Eye (tissue), 1 donor: ENCODE data around the gene UMAD1.
"Not testable (repeated sequence)": the region's sequence is repeated elsewhere in the genome, so short reads cannot be mapped to it uniquely, and the experiment has no call there.

Source experiments
- DNase-seq: peaks from one replicate; pipeline ENCODE4 v3.0.0-alpha.2; 2015

Gene UMAD1

GRCh38 chr7:7653593-7654187 lies 13.1 kb downstream of the UMAD1 start:
- peak; percentile 34 for DNase-seq

DNA sequence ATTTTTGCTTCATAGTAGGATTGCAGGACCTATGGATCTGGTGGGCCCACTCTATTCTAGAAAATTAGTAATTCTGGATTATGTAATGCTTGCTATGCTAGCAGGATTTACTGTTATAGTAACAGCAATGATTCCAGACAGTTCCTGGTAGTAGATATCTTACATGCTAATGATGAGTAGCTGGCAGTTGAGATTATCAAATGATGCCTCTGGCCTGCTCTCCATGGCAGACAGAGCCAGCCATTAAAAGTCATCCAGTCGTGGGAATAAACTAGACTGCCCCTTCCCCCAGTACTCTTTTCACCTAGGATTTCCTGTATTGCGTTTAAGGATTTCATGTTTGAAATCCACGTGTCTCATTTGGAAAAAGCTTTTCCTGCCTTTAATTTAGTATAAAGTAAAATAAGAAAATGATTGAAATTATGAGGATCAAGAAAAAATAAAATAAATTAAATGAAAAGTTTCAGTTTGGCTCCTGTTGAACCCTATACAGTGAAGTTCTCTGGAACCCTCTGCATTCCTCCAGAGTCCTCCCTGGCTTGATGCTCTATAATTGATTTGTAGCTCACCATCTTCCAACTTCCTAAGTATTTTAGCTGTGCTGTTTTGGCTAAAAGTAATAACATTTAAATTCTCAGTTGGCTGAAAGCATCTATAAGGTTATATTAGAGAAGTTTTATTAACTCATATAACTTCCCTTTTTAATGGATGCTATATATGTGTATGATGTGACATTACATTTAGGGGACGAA lies 14.6 kb downstream of the UMAD1 start:
- DNase-seq: no peak

GRCh38 chr7:7656459-7656858 lies 15.9 kb downstream of the UMAD1 start:
- not testable (repeated sequence) for DNase-seq

- DNase-seq: no peak
These were observed 22.0 kb downstream of the UMAD1 start for GRCh38 chr7:7662527-7662926.

DNA sequence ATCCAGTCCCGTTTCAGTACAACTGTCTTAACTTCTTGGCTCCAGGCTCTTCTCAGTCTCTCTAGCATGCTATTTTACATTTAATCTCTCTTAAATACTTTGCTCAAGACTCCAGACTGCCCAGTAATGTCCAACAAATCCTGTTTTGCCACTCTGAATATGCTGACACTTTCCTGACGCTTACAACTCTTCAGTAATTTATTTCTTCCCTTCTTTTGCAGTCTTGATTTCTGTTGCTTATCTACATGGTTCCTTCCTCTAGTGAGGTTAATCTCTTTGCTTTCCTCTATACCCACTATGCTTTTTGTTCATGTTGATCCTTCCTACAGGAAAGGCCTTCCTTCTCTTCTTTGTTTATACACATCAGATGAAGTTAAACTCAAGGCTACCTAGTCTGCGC lies 23.7 kb downstream of the UMAD1 start:
- DNase-seq: no peak

GRCh38 chr7:7665031-7665430 lies 24.5 kb downstream of the UMAD1 start:
- DNase-seq: no peak

- DNase-seq: no peak
These were observed 26.6 kb downstream of the UMAD1 start for GRCh38 chr7:7667187-7667586.

DNA sequence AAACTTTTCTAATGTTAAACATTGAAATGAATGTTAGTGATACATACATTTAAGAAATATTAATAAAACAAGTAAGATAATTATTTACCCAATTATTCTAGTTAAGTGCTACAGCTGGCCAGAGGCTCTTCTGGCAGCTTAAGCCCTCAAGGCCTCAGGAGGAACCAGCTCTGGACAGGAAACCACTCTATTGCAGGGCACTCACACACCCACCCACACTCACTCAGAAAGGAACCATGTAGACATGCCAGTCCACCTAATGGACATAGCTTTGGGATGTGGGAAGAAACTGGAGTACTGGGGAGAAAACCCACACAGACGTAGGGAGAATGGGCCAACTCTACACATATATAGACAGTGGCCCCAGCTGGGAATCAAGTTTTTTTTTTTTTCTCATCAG lies 28.2 kb downstream of the UMAD1 start:
- no peak for DNase-seq

- DNase-seq: no peak
These were observed 29.9 kb downstream of the UMAD1 start for GRCh38 chr7:7670490-7670889.

DNA sequence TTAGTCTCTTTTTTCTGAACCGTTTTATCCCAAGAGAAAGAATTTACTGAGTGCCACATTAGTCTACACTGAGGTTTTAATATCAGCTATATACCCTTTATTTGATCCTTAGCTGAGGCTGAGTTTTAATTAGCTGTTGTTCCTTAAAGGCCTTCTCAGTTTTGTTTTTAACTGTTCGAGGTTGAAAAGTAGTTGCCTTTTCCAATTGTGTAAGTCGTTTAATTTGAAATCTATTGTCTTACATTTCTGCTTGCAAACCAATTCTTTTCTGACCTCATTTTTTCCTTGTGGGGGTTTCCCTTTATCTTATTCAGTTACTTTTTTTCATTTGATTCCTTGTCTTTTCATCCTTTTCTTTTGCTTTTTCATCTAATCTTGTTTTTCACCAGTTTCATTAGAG lies 30.8 kb downstream of the UMAD1 start:
- no peak for DNase-seq

- DNase-seq: no peak
These were observed 32.1 kb downstream of the UMAD1 start for GRCh38 chr7:7672545-7673239.

DNA sequence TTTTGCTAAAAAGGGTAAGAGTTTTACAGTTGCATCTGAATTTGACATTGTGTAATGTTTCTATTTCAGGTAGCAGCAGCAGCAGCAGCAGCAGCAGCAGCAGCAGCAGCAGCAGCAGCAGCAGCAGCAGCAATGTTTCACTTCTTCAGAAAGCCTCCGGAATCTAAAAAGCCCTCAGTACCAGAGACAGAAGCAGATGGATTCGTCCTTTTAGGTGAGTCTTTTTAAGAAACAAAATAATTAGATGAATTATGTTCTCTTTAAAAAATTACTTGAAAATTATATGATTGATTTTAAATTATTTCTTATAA lies 32.6 kb downstream of the UMAD1 start:
- no peak for DNase-seq

- no peak for DNase-seq
These were observed 35.1 kb downstream of the UMAD1 start for GRCh38 chr7:7675686-7676085.

GRCh38 chr7:7679640-7680039 lies 39.1 kb downstream of the UMAD1 start:
- peak; percentile 41 for DNase-seq

GRCh38 chr7:7681191-7681935 lies 40.8 kb downstream of the UMAD1 start:
- DNase-seq: peak; percentile 88

- DNase-seq: no peak
These were observed 41.4 kb downstream of the UMAD1 start for GRCh38 chr7:7681936-7682329.

DNA sequence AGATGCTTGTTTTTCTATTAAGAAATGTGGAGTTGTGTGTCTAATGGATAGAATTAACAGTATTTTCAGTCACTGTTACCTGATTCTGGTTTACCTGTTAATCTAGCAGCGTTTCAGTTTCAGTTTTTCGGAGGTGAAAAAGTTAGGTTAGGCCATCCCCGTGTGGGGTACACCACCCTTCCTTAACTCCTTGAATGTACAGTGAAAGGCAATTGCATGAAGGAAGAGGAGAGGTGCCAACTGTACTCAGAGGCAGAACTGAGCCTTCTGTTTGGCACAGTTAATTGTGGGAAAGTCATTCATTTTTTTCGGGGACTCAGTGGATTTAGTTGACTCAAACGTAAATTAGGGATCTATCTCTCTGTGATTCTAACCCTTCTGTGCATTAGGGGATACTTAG lies 42.3 kb downstream of the UMAD1 start:
- no peak for DNase-seq

DNA sequence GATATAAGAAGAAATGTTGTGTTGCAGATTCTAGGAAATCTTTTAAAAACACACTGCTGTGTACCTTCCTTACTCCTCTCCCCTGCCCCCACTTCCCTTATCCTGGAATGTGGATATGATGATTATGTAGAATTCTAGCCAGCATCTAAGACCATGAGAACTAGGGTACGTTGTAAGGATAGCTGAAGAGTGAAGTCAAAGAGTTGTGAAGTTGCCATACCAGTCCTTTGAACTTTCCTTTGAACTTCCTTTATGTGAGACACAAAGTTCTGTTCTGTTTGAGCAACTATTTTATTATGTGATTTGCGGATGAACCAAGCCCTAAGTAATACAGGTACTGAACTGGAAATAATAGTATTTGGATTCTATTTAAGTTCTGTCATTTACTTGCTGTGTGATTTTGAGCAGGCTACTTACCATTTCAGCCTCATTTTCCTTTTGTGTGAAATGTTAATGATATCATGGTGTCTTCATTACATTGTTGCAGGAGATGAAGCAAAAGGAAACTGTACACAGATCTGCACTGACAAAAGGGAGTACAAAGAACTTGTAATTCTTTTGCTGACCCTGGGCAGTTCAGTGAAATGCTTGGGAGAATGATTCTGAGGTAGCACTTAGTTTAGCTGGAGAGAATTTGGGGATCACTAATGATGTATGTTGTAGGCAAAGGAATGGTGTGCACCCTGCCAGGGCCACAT lies 46.4 kb downstream of the UMAD1 start:
- DNase-seq: peak; percentile 40

DNA sequence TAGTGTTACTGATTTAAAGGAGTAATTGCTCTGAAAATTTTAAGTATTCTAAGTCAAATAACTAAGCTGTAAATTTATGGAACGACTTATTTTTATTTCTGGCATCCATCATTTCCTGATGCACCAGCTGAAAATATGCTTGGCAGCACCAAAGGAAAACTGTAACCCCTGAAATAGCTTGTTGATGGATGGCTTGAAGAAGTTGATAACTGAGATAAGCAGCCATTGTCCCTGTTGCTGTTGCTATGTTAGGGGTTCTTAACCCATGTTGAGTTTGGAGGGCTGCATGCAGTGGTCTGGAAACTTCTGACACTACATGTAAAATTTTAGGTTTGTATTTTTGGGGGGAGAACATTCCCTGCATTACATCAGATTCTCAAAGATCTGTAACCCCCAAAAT lies 47.2 kb downstream of the UMAD1 start:
- DNase-seq: no peak

DNA sequence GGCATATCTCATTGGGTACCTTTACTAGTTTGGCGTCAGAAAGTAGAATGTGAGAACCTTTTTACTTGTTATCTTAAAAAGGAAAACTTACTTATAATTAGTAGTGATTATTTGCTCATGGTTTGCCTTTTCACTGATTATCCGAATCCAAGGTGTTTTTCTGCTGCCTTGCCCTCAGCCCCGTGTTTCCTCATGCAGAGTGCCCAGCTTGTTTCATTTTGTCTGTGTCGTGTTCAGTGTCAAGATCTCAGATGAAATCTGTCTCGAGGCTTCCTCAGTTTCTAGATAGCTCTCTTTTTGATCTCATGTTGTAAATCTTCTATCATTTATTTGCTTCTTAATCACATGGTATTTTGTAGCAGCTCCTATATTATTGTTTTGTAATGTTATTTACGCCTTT lies 47.8 kb downstream of the UMAD1 start:
- no peak for DNase-seq

DNA sequence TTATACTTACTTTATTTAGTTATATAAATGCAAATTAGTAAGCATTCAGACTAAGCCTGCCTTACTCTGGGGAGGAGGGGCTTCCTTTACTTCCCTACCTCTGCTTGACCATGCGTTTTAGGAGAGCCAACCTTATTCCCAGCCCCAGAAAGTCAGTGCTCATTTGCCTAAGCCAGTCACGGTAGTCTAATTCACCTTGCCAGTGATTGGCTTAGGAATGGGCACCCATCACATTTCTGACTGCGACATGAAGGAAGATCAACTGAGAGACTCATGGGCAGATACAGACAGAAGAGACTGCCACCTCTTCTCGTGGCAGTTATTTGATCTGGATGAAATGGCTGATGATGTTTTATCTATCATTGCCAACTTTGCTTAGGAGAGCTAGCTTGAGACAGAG lies 48.4 kb downstream of the UMAD1 start:
- DNase-seq: no peak

GRCh38 chr7:7693881-7694280 lies 53.3 kb downstream of the UMAD1 start:
- DNase-seq: no peak

- DNase-seq: no peak
These were observed 54.0 kb downstream of the UMAD1 start for GRCh38 chr7:7694542-7694941.
